Kidney (tissue), 14 donors: ENCODE data around the gene ATP6V1B1. TPM values are rescaled to one million over a fixed set of nuclear protein-coding genes. Genes with fewer than 3 reads are reported as not detected.

Experiments
- DNase-seq, 5 donors: peaks; one replicate each; pipeline ENCODE4 v3.0.0-alpha.2; 2013 to 2020
- FAIRE-seq: peaks from 2 replicates; lab custom pipeline; 2012; peaks lifted over from hg19 to GRCh38; lab: Jason Lieb, UNC
- H3K27ac ChIP-seq, 2 donors: one replicate each; pipeline ENCODE4 v1.7.0; 2013; ENCODE audit warnings: low read depth in 2 of 2, low read length in 2 of 2, inconsistent platforms in 1 of 2
- H3K27me3 ChIP-seq: one replicate; pipeline ENCODE4 v1.7.1; 2013; ENCODE audit warnings: low read length, inconsistent platforms; ENCODE audit not compliant: control insufficient read depth, insufficient read depth
- H3K36me3 ChIP-seq, 3 donors: one replicate each; pipeline versions ENCODE4 v1.7.0 to v1.7.1; 2013; ENCODE audit warnings: low read length in 3 of 3, control low read depth in 1 of 3, inconsistent platforms in 1 of 3; ENCODE audit not compliant: insufficient read depth in 3 of 3, control insufficient read depth in 2 of 3
- H3K4me1 ChIP-seq, 3 donors: one replicate each; pipeline versions ENCODE4 v1.7.0 to v1.7.1; 2013; ENCODE audit warnings: low read length in 3 of 3, inconsistent platforms in 1 of 3, low read depth in 1 of 3; ENCODE audit not compliant: control insufficient read depth in 2 of 3, insufficient read depth in 2 of 3
- H3K4me3 ChIP-seq, 3 donors: one replicate each; pipeline versions ENCODE4 v1.7.0 to v1.8.1; 2013; ENCODE audit warnings: low read length in 3 of 3, control low read depth in 1 of 3, inconsistent platforms in 1 of 3
- H3K9ac ChIP-seq, 3 donors: one replicate each; pipeline versions ENCODE4 v1.7.0 to v1.7.1; 2013; ENCODE audit warnings: low read length in 3 of 3, control low read depth in 1 of 3, inconsistent platforms in 1 of 3
- H3K9me3 ChIP-seq, 3 donors: one replicate each; pipeline versions ENCODE4 v1.7.0 to v1.7.1; 2013; ENCODE audit warnings: low read length in 3 of 3, control low read depth in 1 of 3, inconsistent platforms in 1 of 3; ENCODE audit not compliant: control insufficient read depth in 2 of 3, insufficient read depth in 1 of 3
- CTCF ChIP-seq: IDR thresholded peaks from 3 replicates; pipeline ENCODE4 v1.5.1; 2012; ENCODE audit warnings: mild to moderate bottlenecking, moderate library complexity, borderline replicate concordance; ENCODE audit not compliant: insufficient read depth; ENCODE audit errors: extremely low read depth
- intact Hi-C: fragments of 100-400 bp; cut with DNase I; formaldehyde crosslinking; loops from one replicate; pipeline ENCODE4 v1.11.1; 2022
- polyA plus RNA-seq: library from polyadenylated mRNA; stranded (reverse); fragments of 350-450 nt; fragmentation: Illumina TruSeq; extraction: RNeasy Lipid Tissue Mini Kit (QIAGEN cat#74804); gene quantifications from one replicate; pipeline ENCODE4 v1.2.3, GENCODE V29; 2014; ENCODE audit warnings: low read depth, low replicate concordance; ENCODE audit not compliant: insufficient read depth
- total RNA-seq: library from RNA; stranded (reverse); fragmentation: NEBNext Ultra II Directional; extraction: Animal tissue kit (Norgen Biotek cat#: 25700); gene quantifications from one replicate; pipeline ENCODE4 v1.2.1, GENCODE V29; 2021
- donor health status: control.
- donor health status: control.
- donor health status: control.
- donor health status: control.
- donor health status: control.
- donor health status: DM: yes; HTN: yes; CAD: no.
- donor health status: Normal renal cell carcinoma (clear cell type).

Gene ATP6V1B1
- total and polyA plus RNA-seq, 2 donors from 2014 or later = 37.9 to 400 TPM

DNA sequence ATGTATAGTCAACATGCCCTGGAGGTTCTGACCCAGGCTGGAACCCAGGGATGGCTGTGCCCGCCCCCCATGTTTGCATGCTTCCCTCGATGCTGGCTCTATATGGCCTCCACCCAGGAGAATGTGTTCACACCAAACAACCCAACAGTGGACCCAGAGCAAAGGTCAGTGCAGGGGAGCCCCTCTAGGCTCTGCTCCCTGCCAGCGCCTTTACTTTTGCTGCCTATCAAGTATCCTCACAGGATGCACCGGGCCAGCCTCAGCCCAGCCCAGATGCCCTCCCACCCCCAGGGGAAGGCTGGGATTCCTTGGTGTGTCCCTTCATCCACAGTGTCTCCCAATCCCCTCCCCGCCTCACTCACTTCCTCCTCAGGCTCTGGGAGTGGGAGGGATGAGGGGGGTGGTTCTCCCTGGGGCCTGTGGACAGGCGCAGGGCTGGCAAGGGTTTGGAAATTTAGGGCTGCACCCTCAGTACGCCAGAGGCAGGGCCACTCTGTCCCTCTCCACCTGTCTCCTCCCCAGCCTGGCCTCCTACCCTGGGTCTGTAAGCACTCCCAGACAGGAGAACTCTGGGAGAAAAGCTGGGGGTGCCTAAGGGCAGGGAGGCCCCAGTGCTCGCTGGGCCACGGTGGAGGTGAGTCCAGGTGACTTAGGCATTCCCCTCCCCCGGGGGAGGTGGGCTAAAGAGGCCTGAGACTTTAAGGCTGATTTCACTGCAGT, 2.3 kb downstream of the ATP6V1B1 start:
- Histone ChIP-seq H3K4me1 (peaks cover 0 to 4% (median 0%) of the 10 kb centered on the region in 3 donors), H3K9ac (peak overlapping the region in 2 of 3 donors; percentile 6 to 55), H3K9me3 (no peaks in the 10 kb centered on the region), H3K4me3 (peak overlapping the region in 1 of 3 donors; percentile 56), H3K27ac (peak overlapping the region; percentile 63 to 81), H3K27me3 (peaks cover 2% of the 10 kb centered on the region), H3K36me3 (no peaks in the 10 kb centered on the region)
- DNase-seq (peak in 1 of 5 donors; percentile 25), FAIRE-seq (no peak)
- no peak for TF ChIP-seq CTCF
- intact Hi-C loops = no loop called here

GRCh38 chr2:70938586-70938950, 2.9 kb downstream of the ATP6V1B1 start:
- no peak for FAIRE-seq
- peak overlapping the region in 2 of 3 donors; percentile 6 to 46 for H3K9ac ChIP-seq
- no peaks in the 10 kb centered on the region for H3K36me3 ChIP-seq
- intact Hi-C loops = no loop called here
- peak overlapping the region in 1 of 3 donors; percentile 56 for H3K4me3 ChIP-seq
- no peak for TF ChIP-seq CTCF
- H3K9me3 ChIP-seq = no peaks in the 10 kb centered on the region
- H3K27me3 ChIP-seq = no peaks in the 10 kb centered on the region
- peaks cover 0 to 4% (median 0%) of the 10 kb centered on the region in 3 donors for H3K4me1 ChIP-seq
- peak overlapping the region in 1 of 2 donors; percentile 52 for H3K27ac ChIP-seq
- DNase-seq = no peak

GRCh38 chr2:70939001-70939838, 3.5 kb downstream of the ATP6V1B1 start:
- TF ChIP-seq CTCF = no peak
- no peak for FAIRE-seq
- peak overlapping the region in 1 of 2 donors; percentile 52 for H3K27ac ChIP-seq
- no peaks in the 10 kb centered on the region for H3K27me3 ChIP-seq
- H3K36me3 ChIP-seq = no peaks in the 10 kb centered on the region
- DNase-seq = peak in 2 of 5 donors; percentile 26 to 27
- peaks cover 0 to 4% (median 0%) of the 10 kb centered on the region in 3 donors for H3K4me1 ChIP-seq
- no peaks in the 10 kb centered on the region for H3K9me3 ChIP-seq
- no peak overlapping the region for H3K9ac ChIP-seq
- intact Hi-C loops = no loop called here
- peak overlapping the region in 1 of 3 donors; percentile 56 for H3K4me3 ChIP-seq
